ENCODE data around the gene PAPOLA.

PAPOLA gene

GRCh38 chr14:96587823-96588385 lies 85.7 kb downstream of the PAPOLA start:
- no peak for TF ChIP-seq CTCF (IDR thresholded peaks at IDR 0.05; ENCODE audit: insufficient read depth, low read depth, low read length, missing control alignments)
- no peak for DNase-seq (ENCODE audit: low read depth)

GRCh38 chr14:96588410-96589257 lies 86.5 kb downstream of the PAPOLA start:
- TF ChIP-seq CTCF (IDR thresholded peaks at IDR 0.05; ENCODE audit: insufficient read depth, low read depth, low read length, missing control alignments) = no peak
- H3K4me3 ChIP-seq (ENCODE audit: low read length) = no peak overlapping the region
- DNase-seq (ENCODE audit: low read depth) = no peak

More at GRCh38 chr14:96587823-96588385, 85.7 kb downstream of the PAPOLA start:
- H3K4me3 ChIP-seq (ENCODE audit: low read length) = no peak overlapping the region

GRCh38 chr14:96589577-96589976 lies 87.4 kb downstream of the PAPOLA start:
- no peak overlapping the region for H3K4me3 ChIP-seq (ENCODE audit: low read length)
- TF ChIP-seq CTCF (IDR thresholded peaks at IDR 0.05; ENCODE audit: insufficient read depth, low read depth, low read length, missing control alignments) = no peak
- no peak for DNase-seq (ENCODE audit: low read depth)

- no peak for TF ChIP-seq CTCF (IDR thresholded peaks at IDR 0.05; ENCODE audit: insufficient read depth, low read depth, low read length, missing control alignments)
- H3K4me3 ChIP-seq (ENCODE audit: low read length) = no peak overlapping the region
- no peak for DNase-seq (ENCODE audit: low read depth)
These were observed 88.1 kb downstream of the PAPOLA start for GRCh38 chr14:96590190-96590864.

GRCh38 chr14:96592591-96593386 lies 90.6 kb downstream of the PAPOLA start:
- peak; percentile 47 for DNase-seq (ENCODE audit: low read depth)
- peak overlapping the region; percentile 36 for H3K4me3 ChIP-seq (ENCODE audit: low read length)
- TF ChIP-seq CTCF (IDR thresholded peaks at IDR 0.05; ENCODE audit: insufficient read depth, low read depth, low read length, missing control alignments) = no peak

GRCh38 chr14:96594961-96595360 lies 92.8 kb downstream of the PAPOLA start:
- DNase-seq (ENCODE audit: low read depth) = no peak
- no peak for TF ChIP-seq CTCF (IDR thresholded peaks at IDR 0.05; ENCODE audit: insufficient read depth, low read depth, low read length, missing control alignments)

More at GRCh38 chr14:96594961-96595360, 92.8 kb downstream of the PAPOLA start:
- no peak overlapping the region for H3K4me3 ChIP-seq (ENCODE audit: low read length)
